ENCODE measurements around the gene SMIM26.

DNA sequence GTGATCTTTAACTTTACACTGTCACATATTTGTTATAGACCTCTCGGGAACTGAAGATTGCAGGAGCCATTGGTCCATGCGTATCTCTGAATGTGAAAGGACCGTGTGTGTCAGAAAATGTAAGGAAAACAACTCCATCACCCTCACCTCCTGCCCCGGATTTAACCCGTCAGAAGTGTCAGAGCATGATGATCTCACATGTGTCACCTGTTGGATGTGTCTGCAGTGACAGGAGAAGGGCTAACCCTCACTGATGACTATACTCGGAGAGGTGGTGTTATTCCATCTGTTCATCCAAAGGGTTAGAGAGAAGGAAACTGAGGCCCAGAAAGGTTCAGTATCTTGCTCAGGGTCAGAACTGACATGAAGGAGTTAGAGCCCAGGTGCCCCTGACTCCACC is 34.6 kb upstream of the SMIM26 start:
- TF ChIP-seq, protein P1, sequence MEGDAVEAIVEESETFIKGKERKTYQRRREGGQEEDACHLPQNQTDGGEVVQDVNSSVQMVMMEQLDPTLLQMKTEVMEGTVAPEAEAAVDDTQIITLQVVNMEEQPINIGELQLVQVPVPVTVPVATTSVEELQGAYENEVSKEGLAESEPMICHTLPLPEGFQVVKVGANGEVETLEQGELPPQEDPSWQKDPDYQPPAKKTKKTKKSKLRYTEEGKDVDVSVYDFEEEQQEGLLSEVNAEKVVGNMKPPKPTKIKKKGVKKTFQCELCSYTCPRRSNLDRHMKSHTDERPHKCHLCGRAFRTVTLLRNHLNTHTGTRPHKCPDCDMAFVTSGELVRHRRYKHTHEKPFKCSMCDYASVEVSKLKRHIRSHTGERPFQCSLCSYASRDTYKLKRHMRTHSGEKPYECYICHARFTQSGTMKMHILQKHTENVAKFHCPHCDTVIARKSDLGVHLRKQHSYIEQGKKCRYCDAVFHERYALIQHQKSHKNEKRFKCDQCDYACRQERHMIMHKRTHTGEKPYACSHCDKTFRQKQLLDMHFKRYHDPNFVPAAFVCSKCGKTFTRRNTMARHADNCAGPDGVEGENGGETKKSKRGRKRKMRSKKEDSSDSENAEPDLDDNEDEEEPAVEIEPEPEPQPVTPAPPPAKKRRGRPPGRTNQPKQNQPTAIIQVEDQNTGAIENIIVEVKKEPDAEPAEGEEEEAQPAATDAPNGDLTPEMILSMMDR (IDR thresholded peaks at IDR 0.05), result no peak
- TF ChIP-seq POLR2A (IDR thresholded peaks at IDR 0.05), result no peak

Measured in ovary (tissue), 3 donors.